Measurements from ENCODE around the gene ZNF275.
A peak's percentile ranks its signal among the peaks of the same experiment; 100 is the strongest.
"Not testable (repeated sequence)": the region's sequence is repeated elsewhere in the genome, so short reads cannot be mapped to it uniquely, and the experiment has no call there.

Gene ZNF275

GRCh38 chrX:153361781-153362397, 27.9 kb downstream of the ZNF275 start:
- DNase-seq = no peak

DNA sequence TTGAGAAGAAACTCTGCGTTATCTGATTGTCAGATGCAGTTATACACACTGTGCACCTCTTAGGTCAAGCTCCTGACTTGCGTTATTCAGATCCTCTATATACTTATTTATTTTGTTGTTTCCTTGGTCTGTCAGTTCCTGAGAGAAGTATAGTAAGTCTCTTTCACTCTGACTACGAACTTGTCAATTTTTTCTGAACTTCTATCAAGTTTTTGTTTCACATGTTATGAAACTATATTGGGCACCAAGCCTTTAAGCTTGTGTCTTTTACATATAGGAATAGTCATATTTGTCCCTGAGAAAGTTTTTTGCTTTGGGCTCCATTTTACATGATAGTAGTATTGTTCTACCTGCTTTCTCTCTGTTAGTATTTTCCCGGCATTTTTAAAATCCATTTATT, 31.7 kb downstream of the ZNF275 start:
- DNase-seq = no peak

GRCh38 chrX:153366119-153366518, 32.2 kb downstream of the ZNF275 start:
- no peak for DNase-seq

GRCh38 chrX:153366878-153367538, 33.1 kb downstream of the ZNF275 start:
- DNase-seq = no peak

DNA sequence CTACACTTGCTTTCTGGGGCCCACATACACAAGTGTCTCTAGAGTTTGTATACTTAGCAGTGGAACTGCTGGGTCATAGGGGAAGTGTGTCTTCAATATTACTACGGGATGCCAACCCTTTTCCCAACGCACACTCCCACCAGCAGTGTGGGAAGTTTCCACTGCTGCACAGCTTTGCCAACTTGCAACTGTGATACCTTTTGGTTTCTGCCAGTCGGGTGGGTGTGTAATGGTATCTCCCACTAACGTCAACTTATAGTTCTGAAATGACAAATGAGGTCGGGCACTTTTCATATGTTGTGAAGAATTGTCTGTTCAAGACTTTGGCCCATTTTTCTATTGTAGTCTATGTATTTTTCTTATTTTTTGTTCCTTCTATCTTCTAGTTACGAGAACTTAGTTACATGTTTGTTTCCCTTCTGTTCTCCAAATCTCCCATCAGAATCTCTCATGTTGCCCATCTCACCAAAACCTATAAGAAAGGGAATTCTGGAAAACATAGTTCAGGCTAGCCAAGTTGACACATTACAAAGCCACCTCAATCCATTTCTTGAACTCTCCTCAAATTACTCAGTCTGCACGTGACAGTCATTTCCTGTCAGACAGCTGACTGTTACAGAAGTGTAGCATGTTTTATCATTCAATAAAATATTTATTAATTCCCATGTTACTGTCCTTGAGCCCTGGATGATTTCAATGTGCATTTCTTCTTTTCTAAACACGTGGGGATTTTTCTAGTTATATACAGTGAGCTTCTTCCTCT, 36.5 kb downstream of the ZNF275 start:
- no peak for DNase-seq

- no peak for DNase-seq
These were observed 37.3 kb downstream of the ZNF275 start for GRCh38 chrX:153371256-153371655.

DNA sequence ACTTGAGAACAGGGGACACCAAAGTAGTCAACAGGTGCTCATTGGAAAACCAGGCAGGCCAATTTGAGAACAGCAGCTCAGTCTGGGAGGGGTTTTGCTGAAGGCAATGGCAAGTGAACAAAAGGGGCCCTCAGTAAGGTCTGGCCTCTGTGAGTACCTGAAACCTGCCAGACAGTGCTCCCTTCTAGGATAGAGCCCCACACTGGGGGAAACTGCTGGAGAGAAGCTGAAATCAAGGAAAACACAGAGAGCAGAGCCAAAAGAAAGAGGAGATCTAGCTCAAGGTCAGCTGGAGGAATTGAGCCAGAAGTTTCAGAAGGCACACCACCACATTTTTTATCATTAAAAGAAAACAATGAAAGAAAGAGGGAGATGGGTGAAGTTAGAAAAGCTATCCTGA, 39.0 kb downstream of the ZNF275 start:
- no peak for DNase-seq

DNA sequence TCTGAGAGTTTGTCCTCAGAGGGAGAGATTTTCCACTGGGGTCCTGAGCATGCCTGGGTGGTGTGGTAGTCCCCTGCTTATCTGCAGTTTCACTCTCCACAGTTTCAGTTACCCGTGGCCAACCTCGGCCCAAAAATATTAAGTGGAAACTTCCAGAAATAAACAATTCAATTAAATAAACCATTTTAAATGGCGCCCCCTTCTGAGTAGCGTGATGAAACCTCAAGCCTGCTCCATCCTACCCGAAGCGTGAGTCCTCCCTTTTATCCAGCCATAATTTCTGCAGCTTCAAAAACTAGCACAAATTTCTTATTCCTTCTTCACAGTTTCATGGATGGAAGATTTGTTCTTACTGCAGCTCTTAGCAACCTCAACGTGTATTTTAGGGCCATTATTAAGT, 40.5 kb downstream of the ZNF275 start:
- DNase-seq = no peak

- no peak for DNase-seq
These were observed 41.6 kb downstream of the ZNF275 start for GRCh38 chrX:153375571-153375970.

DNA sequence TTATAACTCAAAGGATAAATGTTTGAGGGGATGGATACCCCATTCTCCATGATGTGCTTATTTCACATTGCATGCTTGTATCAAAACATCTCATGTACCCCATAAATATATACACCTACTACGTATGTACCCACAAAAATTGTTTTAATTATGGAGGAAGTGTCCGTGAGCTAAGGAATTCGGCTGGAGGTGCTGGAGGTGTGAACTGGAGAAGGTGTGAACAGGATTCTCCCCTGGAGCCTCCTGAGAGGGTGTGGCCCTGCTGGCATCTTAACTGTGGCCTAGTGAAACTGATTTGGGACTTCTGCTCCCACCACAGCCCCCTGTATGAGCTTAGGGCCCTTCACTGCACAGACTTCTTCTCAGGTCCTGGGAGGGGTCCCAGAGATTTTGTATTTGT, 43.8 kb downstream of the ZNF275 start:
- no peak for DNase-seq

DNA sequence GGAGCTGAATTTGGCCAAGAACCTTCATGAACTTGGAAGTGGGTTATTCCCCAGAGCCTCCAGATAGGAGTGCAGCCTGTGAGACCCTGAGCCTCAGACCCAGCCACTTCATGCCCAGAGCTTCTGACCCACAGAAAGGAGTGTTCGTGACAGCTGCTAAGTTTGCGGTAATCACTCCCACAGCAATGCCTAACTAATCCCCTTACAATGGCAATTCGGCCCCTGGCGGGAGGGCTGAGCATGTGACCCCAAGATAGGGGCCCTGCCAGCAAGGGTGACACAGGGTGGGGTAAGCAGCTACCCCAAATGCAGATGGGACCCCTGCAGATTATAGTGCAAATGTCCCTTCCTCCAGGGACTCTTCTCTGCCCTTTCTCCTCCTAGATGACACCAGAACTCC, 44.7 kb downstream of the ZNF275 start:
- no peak for DNase-seq

DNA sequence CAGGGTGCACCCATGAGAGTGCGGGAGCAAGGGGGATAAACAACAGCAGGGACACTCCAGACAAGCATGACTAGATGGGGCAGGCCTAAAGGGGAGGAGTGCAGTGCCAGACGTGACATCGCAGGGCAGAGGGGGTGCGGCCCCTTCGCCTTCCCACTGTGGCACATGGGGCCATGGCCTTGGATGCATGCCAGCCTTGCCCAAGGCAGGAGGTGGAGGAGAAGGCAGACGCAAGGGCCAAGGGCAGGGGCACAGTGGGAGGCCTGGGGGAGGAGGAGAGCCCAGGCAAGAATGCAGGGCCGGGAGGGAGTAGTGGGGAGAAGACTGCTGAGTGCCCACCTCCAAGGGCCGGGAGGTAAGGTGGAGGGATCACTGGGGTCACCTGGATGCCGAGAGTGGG, 45.6 kb downstream of the ZNF275 start:
- no peak for DNase-seq

- DNase-seq = no peak
These were observed 46.1 kb downstream of the ZNF275 start for GRCh38 chrX:153379971-153380581.

GRCh38 chrX:153380691-153381090, 46.7 kb downstream of the ZNF275 start:
- DNase-seq = no peak

DNA sequence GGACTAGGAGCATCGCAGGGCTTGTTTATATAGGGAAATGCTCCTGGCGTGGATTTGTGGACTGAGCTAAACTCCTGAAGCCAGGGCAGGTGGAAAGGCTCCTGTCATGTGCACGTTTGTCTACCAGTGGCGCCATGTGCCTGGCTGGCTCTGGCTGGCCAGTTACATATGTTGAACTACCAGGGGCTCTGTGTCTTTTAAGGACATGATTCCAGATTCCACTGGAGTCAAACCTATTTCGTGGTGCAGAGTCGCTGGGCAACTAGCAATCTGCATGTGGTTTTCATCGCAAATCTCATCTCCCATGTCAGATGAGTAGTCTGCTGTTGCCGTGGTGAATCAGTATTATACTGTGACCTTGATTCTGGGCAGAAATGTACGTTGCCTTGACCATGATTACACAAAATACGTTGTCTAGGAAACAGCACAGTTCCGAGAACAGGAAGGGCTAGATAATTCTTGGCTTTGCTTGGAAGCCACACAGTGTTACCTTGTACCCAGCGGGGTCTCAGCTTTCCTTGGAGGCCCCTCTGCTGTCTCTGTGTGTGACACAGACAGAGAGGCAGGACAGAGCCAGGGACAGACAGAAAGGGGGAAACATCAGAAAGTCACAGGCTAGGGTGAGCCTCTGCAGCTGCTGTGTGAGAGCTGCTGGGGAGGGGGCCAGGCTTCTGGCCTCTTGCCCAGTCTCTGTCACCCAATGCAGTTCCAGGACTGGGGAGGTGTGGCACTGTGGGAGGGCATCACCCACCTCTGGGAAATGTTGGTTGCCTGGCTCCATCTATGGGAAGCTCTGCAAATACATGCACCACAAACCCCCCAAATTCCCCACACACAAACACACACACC, 48.0 kb downstream of the ZNF275 start:
- DNase-seq = peak; percentile 15

DNA sequence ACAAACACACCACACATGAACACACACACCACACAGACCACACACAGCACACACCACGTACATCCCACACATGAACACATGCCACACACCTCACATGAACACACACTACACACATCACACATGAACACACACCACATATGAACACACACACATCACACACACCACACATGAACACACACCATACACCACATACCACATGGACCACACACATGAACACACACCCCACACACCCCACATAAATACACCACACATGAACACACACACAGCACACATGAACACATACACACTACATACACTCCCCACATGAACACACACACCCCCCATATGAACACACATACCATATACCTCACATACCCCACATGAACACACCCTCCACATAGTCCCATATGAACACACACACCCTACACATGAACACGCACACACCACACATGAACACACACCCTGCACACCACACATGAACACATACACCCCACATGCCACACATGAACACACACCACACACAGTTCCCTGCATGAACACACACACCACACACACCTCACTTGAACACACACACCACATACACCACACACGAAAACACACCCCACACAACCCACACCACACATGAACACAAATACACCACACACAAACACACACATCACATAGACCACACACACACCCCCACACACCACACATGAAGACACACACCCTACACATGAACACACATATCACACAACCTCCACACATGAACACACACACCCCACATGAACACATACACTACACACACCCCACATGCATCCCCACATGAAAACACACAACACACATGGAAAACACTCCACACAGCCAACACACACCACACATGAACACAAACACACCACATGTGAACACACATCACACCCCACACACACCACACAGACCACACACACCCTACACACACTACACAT, 48.9 kb downstream of the ZNF275 start:
- DNase-seq = no peak

DNA sequence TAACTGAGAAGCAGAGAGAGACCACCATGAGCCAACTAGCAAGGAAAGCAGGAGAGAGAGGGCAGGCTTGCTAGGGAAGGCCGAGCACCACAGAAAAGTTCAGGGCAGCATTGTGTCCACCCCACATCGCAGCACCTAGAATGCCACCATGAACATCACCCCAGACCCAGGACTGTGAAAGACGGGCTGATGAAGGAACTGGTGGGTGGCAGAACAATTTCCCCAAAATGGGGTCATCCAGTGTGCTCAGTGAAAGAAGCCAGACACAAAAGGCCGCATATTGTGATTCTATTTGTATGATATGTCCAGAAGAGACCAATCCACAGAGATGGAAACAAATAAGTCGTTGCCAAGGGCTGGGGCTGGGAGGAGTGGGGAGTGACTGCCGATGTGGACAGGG, 50.4 kb downstream of the ZNF275 start:
- no peak for DNase-seq

DNA sequence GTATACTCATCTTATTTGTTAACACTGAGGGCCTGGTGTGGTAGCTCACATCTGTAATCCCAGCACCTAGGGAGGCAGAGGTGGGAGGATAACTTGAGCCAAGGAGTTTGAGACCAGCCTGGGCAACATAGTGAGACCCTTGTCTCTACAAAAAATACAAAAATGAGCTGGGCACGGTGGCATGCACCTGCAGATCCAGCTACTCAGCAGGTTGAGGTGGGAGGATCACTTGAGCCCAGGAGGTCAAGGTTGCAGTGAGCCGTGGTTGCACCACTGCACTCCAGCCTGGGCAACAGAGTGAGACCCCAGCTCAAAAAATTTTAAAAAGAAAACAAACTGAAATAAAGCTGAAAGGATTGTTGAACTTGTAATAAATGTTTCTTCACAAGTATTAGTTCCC, 51.0 kb downstream of the ZNF275 start:
- DNase-seq = not testable (repeated sequence)

GRCh38 chrX:153386097-153386496, 52.1 kb downstream of the ZNF275 start:
- no peak for DNase-seq

GRCh38 chrX:153387345-153387744, 53.4 kb downstream of the ZNF275 start:
- DNase-seq = no peak

GRCh38 chrX:153387987-153388721, 54.2 kb downstream of the ZNF275 start:
- DNase-seq = no peak

Data from CD4-positive, alpha-beta T cell treated with Interferon gamma for 1 hour (primary cell).